ENCODE measurements around the gene TECTA.

DNA sequence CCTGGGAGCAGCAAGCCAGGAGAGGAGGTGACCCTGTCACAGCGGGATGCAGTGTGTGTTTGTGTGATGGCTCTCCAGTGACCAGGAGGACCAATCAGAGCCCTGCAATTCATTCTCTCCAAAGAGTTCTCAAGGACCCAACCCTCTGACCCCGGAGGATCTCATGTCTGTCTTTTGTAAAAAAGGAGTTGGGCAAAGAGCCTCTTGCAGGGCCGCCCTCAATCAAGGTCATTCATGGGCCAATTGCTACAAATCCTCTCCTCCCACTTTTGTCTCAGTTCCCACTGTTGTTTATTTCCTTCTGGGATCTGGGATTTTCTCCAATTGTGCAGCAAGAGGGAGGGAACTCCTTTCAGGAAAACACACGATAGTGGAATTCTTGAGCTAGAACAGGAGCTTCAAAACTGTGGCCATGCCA is 4.0 kb downstream of the TECTA start:
- TF ChIP-seq, protein P1, sequence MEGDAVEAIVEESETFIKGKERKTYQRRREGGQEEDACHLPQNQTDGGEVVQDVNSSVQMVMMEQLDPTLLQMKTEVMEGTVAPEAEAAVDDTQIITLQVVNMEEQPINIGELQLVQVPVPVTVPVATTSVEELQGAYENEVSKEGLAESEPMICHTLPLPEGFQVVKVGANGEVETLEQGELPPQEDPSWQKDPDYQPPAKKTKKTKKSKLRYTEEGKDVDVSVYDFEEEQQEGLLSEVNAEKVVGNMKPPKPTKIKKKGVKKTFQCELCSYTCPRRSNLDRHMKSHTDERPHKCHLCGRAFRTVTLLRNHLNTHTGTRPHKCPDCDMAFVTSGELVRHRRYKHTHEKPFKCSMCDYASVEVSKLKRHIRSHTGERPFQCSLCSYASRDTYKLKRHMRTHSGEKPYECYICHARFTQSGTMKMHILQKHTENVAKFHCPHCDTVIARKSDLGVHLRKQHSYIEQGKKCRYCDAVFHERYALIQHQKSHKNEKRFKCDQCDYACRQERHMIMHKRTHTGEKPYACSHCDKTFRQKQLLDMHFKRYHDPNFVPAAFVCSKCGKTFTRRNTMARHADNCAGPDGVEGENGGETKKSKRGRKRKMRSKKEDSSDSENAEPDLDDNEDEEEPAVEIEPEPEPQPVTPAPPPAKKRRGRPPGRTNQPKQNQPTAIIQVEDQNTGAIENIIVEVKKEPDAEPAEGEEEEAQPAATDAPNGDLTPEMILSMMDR (IDR thresholded peaks at IDR 0.05) = no peak
- TF ChIP-seq POLR2A (IDR thresholded peaks at IDR 0.05) = no peak
